Neural cell (in vitro differentiated cells): ENCODE data around the gene SLC43A1. TPM values are rescaled to one million over a fixed set of nuclear protein-coding genes. Genes with fewer than 3 reads are reported as not detected.

Experiments
- H2AFZ ChIP-seq: fragments of 200-600, 300-800 bp; sonication (generic), shearing (Covaris generic); 2 replicates; pipeline ENCODE4 v1.6.0; 2014; ENCODE audit warnings: low read depth, mild to moderate bottlenecking, antibody characterized with exemption, low read length, moderate library complexity
- H3F3A ChIP-seq: fragments of 200-600 bp; shearing (Covaris generic); 2 replicates; pipeline ENCODE4 v1.6.1; 2016; ENCODE audit warnings: mild to moderate bottlenecking, moderate library complexity, mixed read lengths, antibody characterized with exemption, low read length; ENCODE audit not compliant: insufficient read depth, poor library complexity, severe bottlenecking
- H3K27ac ChIP-seq: fragments of 200-600, 300-800 bp; sonication (generic), shearing (Covaris generic); 2 replicates; pipeline ENCODE4 v1.5.1; 2014; ENCODE audit warnings: mild to moderate bottlenecking, low read length, moderate library complexity
- H3K27me3 ChIP-seq: fragments of 300-800, 200-600 bp; sonication (generic), shearing (Covaris generic); 2 replicates; pipeline ENCODE4 v1.6.0; 2014; ENCODE audit warnings: mild to moderate bottlenecking, low read depth, low read length, moderate library complexity; ENCODE audit not compliant: insufficient read depth
- H3K36me3 ChIP-seq: fragments of 300-800, 200-600 bp; sonication (generic), shearing (Covaris generic); 2 replicates; pipeline ENCODE4 v1.5.1; 2014; ENCODE audit warnings: mild to moderate bottlenecking, antibody characterized with exemption, low read length, moderate library complexity; ENCODE audit not compliant: insufficient read depth
- H3K4me2 ChIP-seq: fragments of 300-800, 200-600 bp; sonication (generic), shearing (Covaris generic); 2 replicates; pipeline ENCODE4 v1.6.0; 2014; ENCODE audit warnings: mild to moderate bottlenecking, low read length
- H3K4me3 ChIP-seq: fragments of 300-800, 200-600 bp; sonication (generic), shearing (Covaris generic); 2 replicates; pipeline ENCODE4 v1.5.1; 2014; ENCODE audit warnings: mild to moderate bottlenecking, low read length, moderate library complexity
- H3K79me2 ChIP-seq: fragments of 200-600 bp; shearing (Covaris generic); replicated peaks from 2 replicates; pipeline ENCODE4 v1.6.0; 2014; ENCODE audit warnings: mild to moderate bottlenecking, low read length, moderate library complexity; ENCODE audit not compliant: insufficient read depth
- H3K9ac ChIP-seq: fragments of 300-800, 200-600 bp; sonication (generic), shearing (Covaris generic); 2 replicates; pipeline ENCODE4 v1.6.1; 2016; ENCODE audit warnings: mild to moderate bottlenecking, low read length, mixed read lengths
- H3K9me2 ChIP-seq: fragments of 200-600 bp; shearing (Covaris generic); 2 replicates; pipeline ENCODE4 v1.6.1; 2016; ENCODE audit warnings: mild to moderate bottlenecking, low read length, mixed read lengths; ENCODE audit not compliant: insufficient read depth
- H3K9me3 ChIP-seq: fragments of 200-600, 300-800 bp; sonication (generic), shearing (Covaris generic); 2 replicates; pipeline ENCODE4 v1.6.1; 2016; ENCODE audit warnings: mild to moderate bottlenecking, mixed run types, low read length, moderate library complexity, mixed read lengths
- H4K20me1 ChIP-seq: fragments of 200-600 bp; shearing (Covaris generic); 2 replicates; pipeline ENCODE4 v1.6.1; 2016; ENCODE audit warnings: mild to moderate bottlenecking, mixed run types; ENCODE audit not compliant: insufficient read depth
- EP300 ChIP-seq: fragments of 450-650 bp; conservative IDR thresholded peaks from 2 replicates; pipeline ENCODE4 v1.6.1; 2014; ENCODE audit warnings: antibody characterized with exemption, mild to moderate bottlenecking, moderate library complexity; ENCODE audit not compliant: poor library complexity, severe bottlenecking
- EZH2 ChIP-seq: fragments of 200-600, 300-800 bp; shearing (Covaris generic), sonication (generic); IDR thresholded peaks from 2 replicates; pipeline ENCODE4 v1.6.1; 2014; ENCODE audit warnings: antibody characterized with exemption, low read length, borderline replicate concordance, mild to moderate bottlenecking; ENCODE audit not compliant: insufficient read depth, poor library complexity, severe bottlenecking
- MXI1 ChIP-seq: fragments of 450-650 bp; conservative IDR thresholded peaks from 2 replicates; pipeline ENCODE4 v1.6.1; 2014; ENCODE audit warnings: antibody characterized with exemption, mild to moderate bottlenecking; ENCODE audit not compliant: poor library complexity, severe bottlenecking
- POLR2AphosphoS5 ChIP-seq: IDR thresholded peaks from 2 replicates; pipeline ENCODE4 v1.6.1; 2012
- RAD21 ChIP-seq: fragments of 450-650 bp; conservative IDR thresholded peaks from 2 replicates; pipeline ENCODE4 v1.6.1; 2014; ENCODE audit warnings: antibody characterized with exemption, mild to moderate bottlenecking, moderate library complexity
- SMC3 ChIP-seq: fragments of 450-650 bp; conservative IDR thresholded peaks from 2 replicates; pipeline ENCODE4 v1.6.1; 2014; ENCODE audit warnings: antibody characterized with exemption, mild to moderate bottlenecking, moderate library complexity; ENCODE audit not compliant: poor library complexity
- TAF1 ChIP-seq: IDR thresholded peaks from 2 replicates; pipeline ENCODE4 v1.6.1; 2012; ENCODE audit warnings: low read depth
- polyA plus RNA-seq: library from polyadenylated mRNA; depleted of rRNA; stranded (reverse); fragments of >200 nt; gene quantifications from 2 replicates; pipeline ENCODE4 v1.2.3, GENCODE V29; 2014
- TF ChIP-seq, protein P1 (sequence below): IDR thresholded peaks from 2 replicates; pipeline ENCODE4 v1.6.1; 2012; ENCODE audit warnings: borderline replicate concordance
- TF ChIP-seq, protein P2 (sequence below): fragments of 450-650 bp; IDR thresholded peaks from 2 replicates; pipeline ENCODE4 v1.5.1; 2014; ENCODE audit warnings: antibody characterized with exemption, mild to moderate bottlenecking, moderate library complexity; ENCODE audit not compliant: poor library complexity, severe bottlenecking

The SLC43A1 gene
- polyA plus RNA-seq, 1 donor from 2014 or later, result 3.3 TPM

DNA sequence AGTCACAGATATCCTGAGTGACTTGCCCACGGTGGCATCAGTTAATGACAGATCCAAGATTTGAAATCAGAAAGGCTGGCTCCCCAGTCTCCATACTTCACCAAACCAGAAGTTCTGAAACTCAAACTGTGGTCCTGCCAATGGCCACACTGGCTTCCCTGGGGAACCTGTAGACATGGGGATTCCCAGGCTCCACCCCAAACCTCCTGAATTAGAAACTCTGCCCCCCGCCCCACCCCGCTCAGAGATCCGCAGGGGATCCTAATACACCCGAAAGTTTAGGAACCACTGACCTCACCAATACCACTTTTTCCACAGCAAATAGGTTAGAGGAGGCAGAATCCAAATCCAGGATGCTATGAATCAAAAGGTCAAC, 39.8 kb downstream of the SLC43A1 start:
- Histone ChIP-seq H3K27me3 (peaks cover 12% of the 10 kb centered on the region), H3K4me2 (no peak overlapping the region), H3K79me2 (no peaks in the 10 kb centered on the region), H3F3A (no peaks in the 10 kb centered on the region), H3K36me3 (no peaks in the 10 kb centered on the region), H3K9me3 (no peaks in the 10 kb centered on the region), H3K4me3 (no peak overlapping the region), H3K9ac (no peak overlapping the region), H2AFZ (no peak overlapping the region), H3K9me2 (no peaks in the 10 kb centered on the region), H4K20me1 (no peaks in the 10 kb centered on the region), H3K27ac (no peak overlapping the region)
- TF ChIP-seq, protein P1, sequence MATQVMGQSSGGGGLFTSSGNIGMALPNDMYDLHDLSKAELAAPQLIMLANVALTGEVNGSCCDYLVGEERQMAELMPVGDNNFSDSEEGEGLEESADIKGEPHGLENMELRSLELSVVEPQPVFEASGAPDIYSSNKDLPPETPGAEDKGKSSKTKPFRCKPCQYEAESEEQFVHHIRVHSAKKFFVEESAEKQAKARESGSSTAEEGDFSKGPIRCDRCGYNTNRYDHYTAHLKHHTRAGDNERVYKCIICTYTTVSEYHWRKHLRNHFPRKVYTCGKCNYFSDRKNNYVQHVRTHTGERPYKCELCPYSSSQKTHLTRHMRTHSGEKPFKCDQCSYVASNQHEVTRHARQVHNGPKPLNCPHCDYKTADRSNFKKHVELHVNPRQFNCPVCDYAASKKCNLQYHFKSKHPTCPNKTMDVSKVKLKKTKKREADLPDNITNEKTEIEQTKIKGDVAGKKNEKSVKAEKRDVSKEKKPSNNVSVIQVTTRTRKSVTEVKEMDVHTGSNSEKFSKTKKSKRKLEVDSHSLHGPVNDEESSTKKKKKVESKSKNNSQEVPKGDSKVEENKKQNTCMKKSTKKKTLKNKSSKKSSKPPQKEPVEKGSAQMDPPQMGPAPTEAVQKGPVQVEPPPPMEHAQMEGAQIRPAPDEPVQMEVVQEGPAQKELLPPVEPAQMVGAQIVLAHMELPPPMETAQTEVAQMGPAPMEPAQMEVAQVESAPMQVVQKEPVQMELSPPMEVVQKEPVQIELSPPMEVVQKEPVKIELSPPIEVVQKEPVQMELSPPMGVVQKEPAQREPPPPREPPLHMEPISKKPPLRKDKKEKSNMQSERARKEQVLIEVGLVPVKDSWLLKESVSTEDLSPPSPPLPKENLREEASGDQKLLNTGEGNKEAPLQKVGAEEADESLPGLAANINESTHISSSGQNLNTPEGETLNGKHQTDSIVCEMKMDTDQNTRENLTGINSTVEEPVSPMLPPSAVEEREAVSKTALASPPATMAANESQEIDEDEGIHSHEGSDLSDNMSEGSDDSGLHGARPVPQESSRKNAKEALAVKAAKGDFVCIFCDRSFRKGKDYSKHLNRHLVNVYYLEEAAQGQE, result no peak
- TF ChIP-seq EZH2 (no peak), RAD21 (no peak), MXI1 (no peak), POLR2AphosphoS5 (no peak), SMC3 (no peak), TAF1 (no peak), EP300 (no peak)
- TF ChIP-seq, protein P2, sequence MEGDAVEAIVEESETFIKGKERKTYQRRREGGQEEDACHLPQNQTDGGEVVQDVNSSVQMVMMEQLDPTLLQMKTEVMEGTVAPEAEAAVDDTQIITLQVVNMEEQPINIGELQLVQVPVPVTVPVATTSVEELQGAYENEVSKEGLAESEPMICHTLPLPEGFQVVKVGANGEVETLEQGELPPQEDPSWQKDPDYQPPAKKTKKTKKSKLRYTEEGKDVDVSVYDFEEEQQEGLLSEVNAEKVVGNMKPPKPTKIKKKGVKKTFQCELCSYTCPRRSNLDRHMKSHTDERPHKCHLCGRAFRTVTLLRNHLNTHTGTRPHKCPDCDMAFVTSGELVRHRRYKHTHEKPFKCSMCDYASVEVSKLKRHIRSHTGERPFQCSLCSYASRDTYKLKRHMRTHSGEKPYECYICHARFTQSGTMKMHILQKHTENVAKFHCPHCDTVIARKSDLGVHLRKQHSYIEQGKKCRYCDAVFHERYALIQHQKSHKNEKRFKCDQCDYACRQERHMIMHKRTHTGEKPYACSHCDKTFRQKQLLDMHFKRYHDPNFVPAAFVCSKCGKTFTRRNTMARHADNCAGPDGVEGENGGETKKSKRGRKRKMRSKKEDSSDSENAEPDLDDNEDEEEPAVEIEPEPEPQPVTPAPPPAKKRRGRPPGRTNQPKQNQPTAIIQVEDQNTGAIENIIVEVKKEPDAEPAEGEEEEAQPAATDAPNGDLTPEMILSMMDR, result no peak

DNA sequence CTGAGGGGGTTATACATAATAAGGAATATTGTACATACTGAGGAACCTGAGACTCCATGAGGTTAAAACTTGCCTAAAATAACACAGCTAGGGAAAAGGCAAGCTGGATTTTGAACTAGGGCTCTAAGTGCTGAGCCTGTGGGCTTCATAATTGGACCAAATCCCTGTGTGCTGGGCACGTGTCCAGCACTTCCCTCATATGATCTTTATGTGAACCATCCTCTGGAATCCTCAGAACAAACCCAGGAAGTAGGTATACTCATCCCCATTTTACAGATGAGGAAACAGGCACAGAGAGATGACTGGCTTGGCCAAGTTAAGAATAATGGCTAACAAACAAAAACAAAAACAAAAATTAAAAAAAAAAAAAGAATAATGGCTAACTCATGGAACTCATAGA, 40.3 kb downstream of the SLC43A1 start:
- H3K4me3 ChIP-seq, result no peak overlapping the region
- no peaks in the 10 kb centered on the region for H4K20me1 ChIP-seq
- H3K27ac ChIP-seq, result no peak overlapping the region
- H3F3A ChIP-seq, result no peaks in the 10 kb centered on the region
- no peak overlapping the region for H3K9ac ChIP-seq
- no peaks in the 10 kb centered on the region for H3K36me3 ChIP-seq
- H3K4me2 ChIP-seq, result no peak overlapping the region
- H3K9me2 ChIP-seq, result no peaks in the 10 kb centered on the region
- no peaks in the 10 kb centered on the region for H3K9me3 ChIP-seq
- H3K79me2 ChIP-seq, result no peaks in the 10 kb centered on the region
- H3K27me3 ChIP-seq, result peaks cover 10% of the 10 kb centered on the region
- no peak for TF ChIP-seq MXI1
- no peak for TF ChIP-seq RAD21
- no peak for TF ChIP-seq TAF1
- no peak for TF ChIP-seq SMC3
- TF ChIP-seq, protein P2, result no peak
- TF ChIP-seq EZH2, result no peak
- no peak for TF ChIP-seq POLR2AphosphoS5
- TF ChIP-seq, protein P1, result no peak
- TF ChIP-seq EP300, result no peak
- H2AFZ ChIP-seq, result no peak overlapping the region
